Heart left ventricle (tissue), 16 donors: ENCODE data around the gene FIG4. TPM values are rescaled to one million over a fixed set of nuclear protein-coding genes. Genes with fewer than 3 reads are reported as not detected.

Experiments used
- ATAC-seq, 4 donors: fragments of 200-7000 bp; cut with Tn5 transposase; one replicate each; pipeline ENCODE4 v1.9.1; 2020 to 2022; ENCODE audit warnings: moderate library complexity in 4 of 4, mild to moderate bottlenecking in 3 of 4, moderate number of reproducible peaks in 1 of 4
- DNase-seq, 5 donors: peaks; one replicate each; pipeline ENCODE4 v3.0.0-alpha.2; 2020
- H3K27ac ChIP-seq, 12 donors: fragments of 200-600 bp; sonication (generic) in 4 of 12; one replicate each; pipeline versions ENCODE4 v1.5.0 to v1.8.0; 2016 to 2022; ENCODE audit warnings: mild to moderate bottlenecking in 2 of 12
- H3K27me3 ChIP-seq, 9 donors: fragments of 200-600 bp; sonication (generic) in 2 of 9; one replicate each; pipeline versions ENCODE4 v1.5.1 to v1.8.0; 2016 to 2022; ENCODE audit warnings: mild to moderate bottlenecking in 3 of 9
- H3K36me3 ChIP-seq, 9 donors: fragments of 200-600 bp; sonication (generic) in 2 of 9; one replicate each; pipeline versions ENCODE4 v1.5.0 to v1.8.0; 2018 to 2022; ENCODE audit warnings: mild to moderate bottlenecking in 2 of 9
- H3K4me1 ChIP-seq, 12 donors: fragments of 200-600 bp; sonication (generic) in 4 of 12; one replicate each; pipeline versions ENCODE4 v1.5.0 to v1.8.0; 2016 to 2022; ENCODE audit warnings: mild to moderate bottlenecking in 3 of 12
- H3K4me3 ChIP-seq, 12 donors: fragments of 200-600 bp; sonication (generic) in 4 of 12; one replicate each; pipeline versions ENCODE4 v1.5.0 to v1.8.0; 2017 to 2022; ENCODE audit warnings: mild to moderate bottlenecking in 9 of 12, moderate library complexity in 4 of 12
- H3K9me3 ChIP-seq, 12 donors: fragments of 200-600 bp; sonication (generic) in 4 of 12; one replicate each; pipeline versions ENCODE4 v1.5.0 to v1.8.0; 2016 to 2022; ENCODE audit warnings: mild to moderate bottlenecking in 1 of 12
- POLR2A ChIP-seq, 2 donors: fragments of 450-650 bp; IDR thresholded peaks; one replicate each; pipeline ENCODE4 v1.6.1; 2017; ENCODE audit warnings: antibody characterized with exemption in 2 of 2, mild to moderate bottlenecking in 2 of 2, moderate library complexity in 2 of 2
- WGBS, 4 donors: extraction: QIAGEN DNeasy Blood & Tissue Kit in 2 of 4; methylation state at CpG; one replicate each; pipeline versions ENCODE4 v1.1.5 to v1.1.7; 2013 to 2018; 5-methylcytosine and 5-hydroxymethylcytosine counted together
- intact Hi-C, 10 donors: fragments of 100-400 bp; cut with DNase I; formaldehyde crosslinking; loops; one replicate each; pipeline versions ENCODE4 v1.11.1 to v1.14.2; 2022
- polyA plus RNA-seq, 2 donors: library from polyadenylated mRNA; stranded (reverse); fragments of 200-250 nt; gene quantifications; one replicate each; pipeline ENCODE4 v1.2.3, GENCODE V29; 2013
- total RNA-seq, 9 donors: library from RNA; depleted of rRNA in 2 of 9; stranded (reverse); fragments of >200 nt in 2 of 9; fragmentation: NEBNext Ultra II Directional in 3 of 9; extraction: Animal tissue kit (Norgen Biotek cat#: 25700) in 3 of 9; gene quantifications; one replicate each; pipeline versions ENCODE4 v1.1.0 to v1.2.4, GENCODE V29; 2016 to 2023
- TF ChIP-seq, protein P1 (sequence below), 12 donors: fragments of 200-600 bp; sonication (generic) in 4 of 12; IDR thresholded peaks; one replicate each; pipeline versions ENCODE4 v1.5.0 to v1.8.0; 2018 to 2022; ENCODE audit warnings: antibody characterized with exemption in 12 of 12, mild to moderate bottlenecking in 5 of 12
- donor health status: ischemic (EF 13 %, LVEDD 7.1; RV severe dilation, severe dysfunction).
- donor health status: healthy with polysubstance abuse.
- donor health status: DM: no; HTN: yes; CAD: no.
- donor health status: DM: no; HTN: no; CAD: no.
- donor health status: ischemic (EF 25% LVEDD 6.9; RV normal size, moderate dysfunction).
- donor health status: ischemic (EF 25% LVEDD 5.7; RV mildly dilated, moderate dysfunction).
- donor health status: healthy.
- donor health status: DM: yes; HTN: yes; CAD: no.
- donor health status: ischemic (EF 35%, LVEDD 5.7; RV mildly dilated, moderate dysfunction).
- donor health status: nonischemic (EF 11% LVEDD 7.7; RV severe dilation, severe dysfunction).
- donor health status: DM: yes; HTN: yes; CAD: no.
- donor health status: PGD.
- donor health status: ischemic (EF 29% LVEDD 5.4; RV normal size, mild dysfunction).
- donor health status: nonischemic (EF 23%, LVEDD 6.1; RV moderate dilation, normal function).

FIG4 gene
- total and polyA plus RNA-seq, 11 donors: 4.8 to 17.2 (median 10.2) TPM

DNA sequence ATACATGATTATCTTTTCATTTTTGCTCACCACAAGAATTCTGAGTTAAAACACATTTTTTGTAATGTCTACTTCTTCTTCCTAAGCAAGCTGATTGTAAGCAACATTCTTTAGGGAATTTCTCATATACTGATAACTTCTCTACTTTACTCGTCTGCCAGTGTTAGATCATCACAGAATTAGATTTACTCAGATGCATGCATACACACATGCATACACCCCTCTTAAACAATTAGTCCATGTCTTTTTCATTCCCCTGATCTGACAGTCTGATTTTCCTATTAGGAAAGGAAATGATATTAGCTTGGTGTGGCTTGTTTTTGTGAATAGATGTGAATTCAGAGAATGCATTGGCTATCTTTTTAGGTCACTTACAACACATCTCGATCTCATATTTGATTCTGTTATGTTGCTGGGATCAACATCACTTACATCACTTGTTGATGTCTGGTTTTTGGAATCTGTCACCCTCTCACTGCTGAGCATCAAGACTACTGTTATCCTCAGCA, 91.4 kb downstream of the FIG4 start:
- H3K27ac ChIP-seq: no peak overlapping the region
- H3K4me1 ChIP-seq: no peaks in the 10 kb centered on the region
- 51 to 70% (median 61%) methylated on average over 2 of the region's 2 CpGs for WGBS, 4 donors
- DNase-seq (no peak), ATAC-seq (no peak)
- no peaks in the 10 kb centered on the region for H3K27me3 ChIP-seq
- H3K4me3 ChIP-seq: no peak overlapping the region
- no peak for TF ChIP-seq POLR2A (IDR thresholded peaks at IDR 0.05)
- TF ChIP-seq, protein P1, sequence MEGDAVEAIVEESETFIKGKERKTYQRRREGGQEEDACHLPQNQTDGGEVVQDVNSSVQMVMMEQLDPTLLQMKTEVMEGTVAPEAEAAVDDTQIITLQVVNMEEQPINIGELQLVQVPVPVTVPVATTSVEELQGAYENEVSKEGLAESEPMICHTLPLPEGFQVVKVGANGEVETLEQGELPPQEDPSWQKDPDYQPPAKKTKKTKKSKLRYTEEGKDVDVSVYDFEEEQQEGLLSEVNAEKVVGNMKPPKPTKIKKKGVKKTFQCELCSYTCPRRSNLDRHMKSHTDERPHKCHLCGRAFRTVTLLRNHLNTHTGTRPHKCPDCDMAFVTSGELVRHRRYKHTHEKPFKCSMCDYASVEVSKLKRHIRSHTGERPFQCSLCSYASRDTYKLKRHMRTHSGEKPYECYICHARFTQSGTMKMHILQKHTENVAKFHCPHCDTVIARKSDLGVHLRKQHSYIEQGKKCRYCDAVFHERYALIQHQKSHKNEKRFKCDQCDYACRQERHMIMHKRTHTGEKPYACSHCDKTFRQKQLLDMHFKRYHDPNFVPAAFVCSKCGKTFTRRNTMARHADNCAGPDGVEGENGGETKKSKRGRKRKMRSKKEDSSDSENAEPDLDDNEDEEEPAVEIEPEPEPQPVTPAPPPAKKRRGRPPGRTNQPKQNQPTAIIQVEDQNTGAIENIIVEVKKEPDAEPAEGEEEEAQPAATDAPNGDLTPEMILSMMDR (IDR thresholded peaks at IDR 0.05): no peak
- H3K9me3 ChIP-seq: no peaks in the 10 kb centered on the region
- intact Hi-C loops: loop anchor here in 4 of 10 donors (1.0 to 10.0 kb wide), 3 partner anchors 75 to 78 kb away; no protein-coding TSS in a partner anchor
- peaks cover 0 to 28% (median 20%) of the 10 kb centered on the region in 9 donors for H3K36me3 ChIP-seq

GRCh38 chr6:109783250-109783986, 92.3 kb downstream of the FIG4 start:
- peaks cover 0 to 29% (median 21%) of the 10 kb centered on the region in 9 donors for H3K36me3 ChIP-seq
- ATAC-seq (no peak), DNase-seq (no peak)
- H3K9me3 ChIP-seq: no peaks in the 10 kb centered on the region
- intact Hi-C loops: loop anchor here in 4 of 10 donors (1.0 to 10.0 kb wide), 3 partner anchors 76 to 79 kb away; no protein-coding TSS in a partner anchor
- no peaks in the 10 kb centered on the region for H3K27me3 ChIP-seq
- 71 to 78% (median 74%) methylated on average over 4 of the region's 4 CpGs for WGBS, 4 donors
- no peak overlapping the region for H3K4me3 ChIP-seq
- no peak overlapping the region for H3K27ac ChIP-seq
- TF ChIP-seq, protein P1 (IDR thresholded peaks at IDR 0.05): peak in 10 of 12 donors; percentile 12 to 42 (median 31)
- TF ChIP-seq POLR2A (IDR thresholded peaks at IDR 0.05): no peak
- H3K4me1 ChIP-seq: no peaks in the 10 kb centered on the region

GRCh38 chr6:109787312-109787711, 96.2 kb downstream of the FIG4 start:
- WGBS, 4 donors: 94 to 98% (median 96%) methylated on average over 2 of the region's 2 CpGs
- H3K27ac ChIP-seq: no peak overlapping the region
- H3K9me3 ChIP-seq: no peaks in the 10 kb centered on the region
- H3K27me3 ChIP-seq: no peaks in the 10 kb centered on the region
- H3K36me3 ChIP-seq: peaks cover 0 to 42% (median 29%) of the 10 kb centered on the region in 9 donors
- intact Hi-C loops: loop anchor here in 2 of 10 donors (10.0 kb wide), 1 partner anchor 83 kb away; no protein-coding TSS in a partner anchor
- TF ChIP-seq, protein P1 (IDR thresholded peaks at IDR 0.05): no peak
- no peak for TF ChIP-seq POLR2A (IDR thresholded peaks at IDR 0.05)
- ATAC-seq (no peak), DNase-seq (no peak)
- no peaks in the 10 kb centered on the region for H3K4me1 ChIP-seq
- no peak overlapping the region for H3K4me3 ChIP-seq

DNA sequence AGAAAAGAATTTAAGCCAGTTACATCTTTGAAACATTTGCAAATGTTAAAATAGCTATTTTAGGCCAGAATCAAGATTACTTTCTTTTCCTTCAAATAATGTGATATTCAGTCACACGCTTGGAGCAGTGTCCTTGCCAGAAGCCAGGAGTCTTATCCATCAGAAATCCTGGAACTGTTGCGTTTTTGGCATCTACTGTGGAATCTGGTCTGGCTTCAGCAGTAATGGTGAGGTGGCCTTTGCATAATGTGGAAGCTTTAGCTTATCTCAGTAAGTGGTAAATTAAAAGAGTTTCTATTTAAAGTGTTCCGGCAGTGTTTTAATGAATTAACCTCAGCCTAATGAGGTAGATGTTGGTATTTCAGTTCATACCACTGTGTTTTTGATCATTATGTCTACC, 97.6 kb downstream of the FIG4 start:
- no peak for DNase-seq
- intact Hi-C loops: loop anchor here in 2 of 10 donors (10.0 kb wide), 1 partner anchor 84 kb away; no protein-coding TSS in a partner anchor
- TF ChIP-seq, protein P1 (IDR thresholded peaks at IDR 0.05): no peak
- TF ChIP-seq POLR2A (IDR thresholded peaks at IDR 0.05): no peak
- H3K4me3 ChIP-seq: no peak overlapping the region
- WGBS, 4 donors: 73 to 86% (median 78%) methylated on average over 3 of the region's 3 CpGs
- no peak overlapping the region for H3K27ac ChIP-seq
- peaks cover 0 to 8% (median 5%) of the 10 kb centered on the region in 12 donors for H3K4me1 ChIP-seq
- H3K9me3 ChIP-seq: no peaks in the 10 kb centered on the region
- no peaks in the 10 kb centered on the region for H3K27me3 ChIP-seq
- H3K36me3 ChIP-seq: peaks cover 0 to 48% (median 29%) of the 10 kb centered on the region in 9 donors
- ATAC-seq: no peak
